ENCODE measurements around the gene RNU6-1. TPM values are rescaled to one million over a fixed set of nuclear protein-coding genes. Genes with fewer than 3 reads are reported as not detected.

Gene RNU6-1
- total RNA-seq, 1 experiment from 2014 or later, result not detected

DNA sequence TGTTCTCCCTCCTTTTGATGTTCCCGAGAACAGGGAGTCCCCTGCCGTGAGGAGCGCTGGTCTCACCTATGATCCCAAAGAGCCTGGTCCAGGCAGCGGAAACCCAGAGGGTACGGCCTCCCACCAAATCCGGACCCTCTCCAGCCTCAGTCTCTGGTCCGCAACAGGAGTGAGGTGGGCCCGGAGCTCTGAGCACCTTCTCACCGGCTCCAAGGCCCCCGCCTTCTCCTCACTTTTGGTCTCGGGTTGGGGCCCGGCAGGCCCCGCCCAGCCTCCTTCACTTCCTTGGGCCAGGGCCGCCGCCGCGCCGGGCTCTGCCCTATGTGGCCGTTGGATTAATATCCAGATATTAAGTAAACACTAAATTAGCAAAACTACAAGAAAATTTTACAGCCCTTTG, 20.2 kb downstream of the RNU6-1 start:
- ChIA-PET POLR2A (no interaction called here), CTCF (no interaction called here), RAD21 (ENCODE audit: low non-redundant PET in 1 of 2, low total read pairs in 2 of 2, uncharacterized antibody in 2 of 2, unreplicated experiment in 2 of 2) (no interaction called here)
- TF ChIP-seq, protein P1, sequence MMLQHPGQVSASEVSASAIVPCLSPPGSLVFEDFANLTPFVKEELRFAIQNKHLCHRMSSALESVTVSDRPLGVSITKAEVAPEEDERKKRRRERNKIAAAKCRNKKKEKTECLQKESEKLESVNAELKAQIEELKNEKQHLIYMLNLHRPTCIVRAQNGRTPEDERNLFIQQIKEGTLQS (IDR thresholded peaks at IDR 0.05), result no peak
- TF ChIP-seq, protein P2, sequence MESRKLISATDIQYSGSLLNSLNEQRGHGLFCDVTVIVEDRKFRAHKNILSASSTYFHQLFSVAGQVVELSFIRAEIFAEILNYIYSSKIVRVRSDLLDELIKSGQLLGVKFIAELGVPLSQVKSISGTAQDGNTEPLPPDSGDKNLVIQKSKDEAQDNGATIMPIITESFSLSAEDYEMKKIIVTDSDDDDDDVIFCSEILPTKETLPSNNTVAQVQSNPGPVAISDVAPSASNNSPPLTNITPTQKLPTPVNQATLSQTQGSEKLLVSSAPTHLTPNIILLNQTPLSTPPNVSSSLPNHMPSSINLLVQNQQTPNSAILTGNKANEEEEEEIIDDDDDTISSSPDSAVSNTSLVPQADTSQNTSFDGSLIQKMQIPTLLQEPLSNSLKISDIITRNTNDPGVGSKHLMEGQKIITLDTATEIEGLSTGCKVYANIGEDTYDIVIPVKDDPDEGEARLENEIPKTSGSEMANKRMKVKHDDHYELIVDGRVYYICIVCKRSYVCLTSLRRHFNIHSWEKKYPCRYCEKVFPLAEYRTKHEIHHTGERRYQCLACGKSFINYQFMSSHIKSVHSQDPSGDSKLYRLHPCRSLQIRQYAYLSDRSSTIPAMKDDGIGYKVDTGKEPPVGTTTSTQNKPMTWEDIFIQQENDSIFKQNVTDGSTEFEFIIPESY (IDR thresholded peaks at IDR 0.05; ENCODE audit: extremely low read depth, insufficient replicate concordance, low read length), result no peak
- no peak for TF ChIP-seq EZH2phosphoT487 (IDR thresholded peaks at IDR 0.05; ENCODE audit: borderline replicate concordance)
- TF ChIP-seq, protein P3, sequence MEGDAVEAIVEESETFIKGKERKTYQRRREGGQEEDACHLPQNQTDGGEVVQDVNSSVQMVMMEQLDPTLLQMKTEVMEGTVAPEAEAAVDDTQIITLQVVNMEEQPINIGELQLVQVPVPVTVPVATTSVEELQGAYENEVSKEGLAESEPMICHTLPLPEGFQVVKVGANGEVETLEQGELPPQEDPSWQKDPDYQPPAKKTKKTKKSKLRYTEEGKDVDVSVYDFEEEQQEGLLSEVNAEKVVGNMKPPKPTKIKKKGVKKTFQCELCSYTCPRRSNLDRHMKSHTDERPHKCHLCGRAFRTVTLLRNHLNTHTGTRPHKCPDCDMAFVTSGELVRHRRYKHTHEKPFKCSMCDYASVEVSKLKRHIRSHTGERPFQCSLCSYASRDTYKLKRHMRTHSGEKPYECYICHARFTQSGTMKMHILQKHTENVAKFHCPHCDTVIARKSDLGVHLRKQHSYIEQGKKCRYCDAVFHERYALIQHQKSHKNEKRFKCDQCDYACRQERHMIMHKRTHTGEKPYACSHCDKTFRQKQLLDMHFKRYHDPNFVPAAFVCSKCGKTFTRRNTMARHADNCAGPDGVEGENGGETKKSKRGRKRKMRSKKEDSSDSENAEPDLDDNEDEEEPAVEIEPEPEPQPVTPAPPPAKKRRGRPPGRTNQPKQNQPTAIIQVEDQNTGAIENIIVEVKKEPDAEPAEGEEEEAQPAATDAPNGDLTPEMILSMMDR (IDR thresholded peaks at IDR 0.05 in 2 of 3, conservative IDR thresholded peaks at IDR 0.05 in 1 of 3; ENCODE audit: borderline replicate concordance in 1 of 3, insufficient read depth in 1 of 3, low read depth in 2 of 3, low read length in 2 of 3), result no peak
- intact Hi-C loops (cut with micrococcal nuclease), result no loop called here
- H3K4me2 ChIP-seq (ENCODE audit: low read length), result no peak overlapping the region
- no peak overlapping the region for H2AFZ ChIP-seq (ENCODE audit: low read depth, low read length, poor library complexity, severe bottlenecking)
- H3K4me1 ChIP-seq (ENCODE audit: control insufficient read depth in 1 of 2, insufficient read depth in 2 of 2, low read length in 2 of 2), result no peaks in the 10 kb centered on the region
- BruUV-seq (replicated peaks), result no TSS peak
- H3K9me3 ChIP-seq (ENCODE audit: control insufficient read depth in 1 of 2, insufficient read depth in 1 of 2, low read depth in 1 of 2, low read length in 2 of 2), result no peaks in the 10 kb centered on the region
- no peaks in the 10 kb centered on the region for H3K79me2 ChIP-seq (ENCODE audit: insufficient read depth, low read length)
- no peak overlapping the region for H3K9ac ChIP-seq (ENCODE audit: low read length)
- no peak overlapping the region for H3K27ac ChIP-seq (ENCODE audit: low read depth, low read length)
- no peaks in the 10 kb centered on the region for H4K20me1 ChIP-seq (ENCODE audit: insufficient read depth)
- DNase-seq (ENCODE audit: low read depth, low spot score) (no peak), ATAC-seq (no peak)
- no peaks in the 10 kb centered on the region for H3K36me3 ChIP-seq (ENCODE audit: control insufficient read depth in 1 of 2, insufficient read depth in 2 of 2, low read length in 2 of 2)
- H3K9me2 ChIP-seq (ENCODE audit: insufficient read depth), result no peaks in the 10 kb centered on the region
- H3K4me3 ChIP-seq (replicated peaks in 1 of 2; ENCODE audit: low read depth in 1 of 2, low read length in 2 of 2), result no peak overlapping the region
- no peaks in the 10 kb centered on the region for H3K27me3 ChIP-seq (ENCODE audit: insufficient read depth, low read length)

DNA sequence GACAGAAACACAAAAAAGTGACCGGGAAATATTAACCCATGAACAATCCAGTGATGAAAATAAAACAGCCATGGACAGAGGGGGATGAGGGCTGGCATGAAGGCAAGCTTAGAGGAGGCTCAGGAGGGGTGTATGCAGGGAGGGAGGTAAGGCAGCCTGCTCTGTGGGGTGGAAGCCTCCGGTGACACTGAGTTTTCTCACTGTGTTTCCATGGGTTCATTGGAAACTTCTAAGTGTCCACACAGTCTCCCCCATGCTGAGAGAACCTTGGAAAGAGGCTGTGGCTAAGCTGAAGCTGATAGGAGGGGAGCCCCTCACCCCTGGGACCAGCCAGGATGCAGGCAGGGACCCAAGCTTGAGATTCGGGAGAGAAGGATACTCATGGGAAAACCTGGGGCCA, 21.4 kb downstream of the RNU6-1 start:
- BruUV-seq (replicated peaks), result no TSS peak
- H3K4me3 ChIP-seq (replicated peaks in 1 of 2; ENCODE audit: low read depth in 1 of 2, low read length in 2 of 2), result no peak overlapping the region
- no peak overlapping the region for H3K27ac ChIP-seq (ENCODE audit: low read depth, low read length)
- DNase-seq (ENCODE audit: low read depth, low spot score) (no peak), ATAC-seq (no peak)
- no peaks in the 10 kb centered on the region for H3K4me1 ChIP-seq (ENCODE audit: control insufficient read depth in 1 of 2, insufficient read depth in 2 of 2, low read length in 2 of 2)
- CTCF ChIA-PET, result no interaction called here
- RAD21 ChIA-PET (ENCODE audit: low non-redundant PET in 1 of 2, low total read pairs in 2 of 2, uncharacterized antibody in 2 of 2, unreplicated experiment in 2 of 2), result no interaction called here
- H3K9me3 ChIP-seq (ENCODE audit: control insufficient read depth in 1 of 2, insufficient read depth in 1 of 2, low read depth in 1 of 2, low read length in 2 of 2), result no peaks in the 10 kb centered on the region
- intact Hi-C loops (cut with micrococcal nuclease), result no loop called here
- H3K27me3 ChIP-seq (ENCODE audit: insufficient read depth, low read length), result no peaks in the 10 kb centered on the region
- no peak overlapping the region for H3K4me2 ChIP-seq (ENCODE audit: low read length)
- no peaks in the 10 kb centered on the region for H3K9me2 ChIP-seq (ENCODE audit: insufficient read depth)
- H2AFZ ChIP-seq (ENCODE audit: low read depth, low read length, poor library complexity, severe bottlenecking), result no peak overlapping the region
- POLR2A ChIA-PET, result no interaction called here
- H3K9ac ChIP-seq (ENCODE audit: low read length), result no peak overlapping the region
- H3K79me2 ChIP-seq (ENCODE audit: insufficient read depth, low read length), result no peaks in the 10 kb centered on the region
- TF ChIP-seq, protein P2 (IDR thresholded peaks at IDR 0.05; ENCODE audit: extremely low read depth, insufficient replicate concordance, low read length), result no peak
- no peak for TF ChIP-seq TCF7L2 (IDR thresholded peaks at IDR 0.05; ENCODE audit: borderline replicate concordance, extremely low read depth, insufficient read depth, insufficient read length)
- H3K36me3 ChIP-seq (ENCODE audit: control insufficient read depth in 1 of 2, insufficient read depth in 2 of 2, low read length in 2 of 2), result no peaks in the 10 kb centered on the region
- no peaks in the 10 kb centered on the region for H4K20me1 ChIP-seq (ENCODE audit: insufficient read depth)

Measured in HCT116 (cell line).